GM18870 (cell line): ENCODE measurements around the gene EML6.

Experiments used
- ATAC-seq: cut with Tn5 transposase; IDR thresholded peaks from one replicate; pipeline ENCODE4 v1.9.1; 2021; ENCODE audit warnings: moderate library complexity; ENCODE audit not compliant: unreplicated experiment

EML6 gene

GRCh38 chr2:55012672-55013484 lies 289.4 kb downstream of the EML6 start:
- ATAC-seq: no peak

- no peak for ATAC-seq
Measured at GRCh38 chr2:55013936-55014335, 290.5 kb downstream of the EML6 start.

- no peak for ATAC-seq
Measured at GRCh38 chr2:55014962-55015939, 291.8 kb downstream of the EML6 start.

GRCh38 chr2:55017428-55017827 lies 294.0 kb downstream of the EML6 start:
- ATAC-seq: no peak

GRCh38 chr2:55017880-55018279 lies 294.4 kb downstream of the EML6 start:
- no peak for ATAC-seq

GRCh38 chr2:55018619-55019018 lies 295.2 kb downstream of the EML6 start:
- ATAC-seq: no peak

- no peak for ATAC-seq
Measured at GRCh38 chr2:55019526-55020258, 296.2 kb downstream of the EML6 start.
